ENCODE results near the gene GFY.

DNA sequence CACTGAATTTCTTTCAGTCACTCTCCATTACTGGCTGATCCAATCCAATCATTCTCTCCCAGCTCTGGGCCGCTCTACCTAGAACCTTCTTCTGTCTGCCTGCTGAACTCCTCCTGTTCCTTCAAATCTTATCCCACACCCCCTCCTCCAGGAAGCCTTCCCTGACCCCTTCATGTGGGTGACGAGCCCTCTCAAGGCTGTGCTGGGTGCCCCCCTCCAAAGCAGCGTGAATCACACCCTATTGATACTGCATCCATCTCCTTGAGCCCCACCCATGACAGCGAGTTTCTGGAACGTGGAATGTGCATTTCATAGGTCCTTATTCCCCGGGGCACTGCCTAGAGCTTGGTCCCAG is 23.2 kb downstream of the GFY start:
- TF ChIP-seq EZH2phosphoT487 (IDR thresholded peaks at IDR 0.05; ENCODE audit: unreplicated experiment) (no peak), CTCF (conservative IDR thresholded peaks at IDR 0.05; ENCODE audit: low read depth in 2 of 2) (no peak), EZH2 (IDR thresholded peaks at IDR 0.05; ENCODE audit: low read depth, unreplicated experiment) (no peak)
